RWPE2 (cell line): ENCODE data around the gene GFOD2.

Experiments used
- ATAC-seq: fragments of 200-7000 bp; cut with Tn5 transposase; 3 replicates; pipeline ENCODE4 v1.9.1; 2021; ENCODE audit warnings: low read depth
- DNase-seq: peaks from one replicate; pipeline ENCODE4 v3.0.0-alpha.2; 2020; ENCODE audit warnings: low spot score
- H3K27ac ChIP-seq: fragments of 450-650 bp; 2 replicates; pipeline ENCODE4 v1.5.1; 2017; ENCODE audit warnings: mild to moderate bottlenecking; ENCODE audit not compliant: poor library complexity, severe bottlenecking
- H3K27me3 ChIP-seq: fragments of 250-450 bp; sonication (Bioruptor Pico); 2 replicates; pipeline ENCODE4 v1.5.1; 2021; ENCODE audit warnings: mild to moderate bottlenecking, moderate library complexity; ENCODE audit not compliant: insufficient read depth, poor library complexity, severe bottlenecking
- H3K36me3 ChIP-seq: fragments of 250-450 bp; sonication (Bioruptor Pico); 2 replicates; pipeline ENCODE4 v1.5.1; 2020; ENCODE audit warnings: low read depth, mild to moderate bottlenecking, moderate library complexity
- H3K4me1 ChIP-seq: fragments of 250-450 bp; sonication (Bioruptor Pico); 2 replicates; pipeline ENCODE4 v1.5.1; 2021; ENCODE audit warnings: mild to moderate bottlenecking, moderate library complexity; ENCODE audit not compliant: insufficient read depth, poor library complexity, severe bottlenecking
- H3K4me3 ChIP-seq: fragments of 250-450 bp; sonication (Bioruptor Pico); 2 replicates; pipeline ENCODE4 v1.5.1; 2021; ENCODE audit warnings: mild to moderate bottlenecking, moderate library complexity; ENCODE audit not compliant: severe bottlenecking
- H3K9me3 ChIP-seq: fragments of 250-450 bp; sonication (Bioruptor Pico); 2 replicates; pipeline ENCODE4 v1.5.1; 2021; ENCODE audit warnings: mild to moderate bottlenecking, moderate library complexity; ENCODE audit not compliant: severe bottlenecking
- CTCF ChIP-seq: fragments of 450-650 bp; IDR thresholded peaks from one replicate; pipeline ENCODE4 v1.5.1; 2017; ENCODE audit warnings: mild to moderate bottlenecking, moderate library complexity; ENCODE audit not compliant: poor library complexity, severe bottlenecking

The GFOD2 gene

GRCh38 chr16:67661886-67662652, 57.0 kb downstream of the GFOD2 start:
- no peaks in the 10 kb centered on the region for H3K9me3 ChIP-seq
- ATAC-seq (no peak), DNase-seq (no peak)
- H3K36me3 ChIP-seq, result peaks cover 10% of the 10 kb centered on the region
- peaks cover 3% of the 10 kb centered on the region for H3K4me1 ChIP-seq
- TF ChIP-seq CTCF, result no peak
- no peaks in the 10 kb centered on the region for H3K27me3 ChIP-seq
- no peak overlapping the region for H3K4me3 ChIP-seq
- no peak overlapping the region for H3K27ac ChIP-seq

DNA sequence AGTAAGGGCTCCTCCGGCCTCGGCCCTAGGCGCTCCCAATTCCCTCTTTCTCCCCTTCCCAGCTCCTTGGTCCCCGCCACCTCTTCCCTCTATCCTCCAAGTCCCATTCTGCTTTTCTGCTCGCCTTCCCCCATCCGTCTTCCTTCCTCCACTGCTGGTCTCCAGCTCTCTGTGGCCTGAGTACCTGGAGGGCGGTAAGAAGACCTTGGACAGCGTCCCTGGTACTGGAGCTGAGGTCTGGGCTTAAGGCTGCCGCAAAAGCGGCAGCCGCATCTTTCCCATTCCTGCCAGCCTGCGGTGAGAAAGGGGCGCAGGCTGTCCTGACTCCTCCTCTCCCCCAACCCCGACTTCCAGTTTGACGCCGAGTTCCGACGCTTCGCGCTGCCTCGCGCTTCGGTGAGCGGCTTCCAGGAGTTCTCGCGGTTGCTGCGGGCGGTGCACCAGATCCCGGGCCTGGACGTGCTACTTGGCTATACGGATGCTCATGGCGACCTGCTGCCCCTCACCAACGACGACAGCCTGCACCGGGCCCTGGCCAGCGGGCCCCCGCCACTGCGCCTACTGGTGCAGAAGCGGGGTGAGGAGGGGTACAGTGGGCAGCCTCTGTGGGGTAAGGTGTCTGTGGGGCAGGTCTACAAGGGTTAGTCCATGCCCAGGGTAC, 57.9 kb downstream of the GFOD2 start:
- peaks cover 3% of the 10 kb centered on the region for H3K4me1 ChIP-seq
- ATAC-seq (peak; percentile 20), DNase-seq (no peak)
- H3K36me3 ChIP-seq, result peaks cover 10% of the 10 kb centered on the region
- peak overlapping the region; percentile 85 for H3K4me3 ChIP-seq
- no peak for TF ChIP-seq CTCF
- H3K9me3 ChIP-seq, result no peaks in the 10 kb centered on the region
- no peaks in the 10 kb centered on the region for H3K27me3 ChIP-seq
- peak overlapping the region; percentile 57 for H3K27ac ChIP-seq

GRCh38 chr16:67660564-67661028, 58.5 kb downstream of the GFOD2 start, which contains the start of gene PARD6A:
TSS of gene PARD6A (plus strand) at chr16:67660960. CDS start at chr16:67661039, 79 bp downstream.
- TF ChIP-seq CTCF, result no peak
- ATAC-seq, result peak; percentile 52

GRCh38 chr16:67659675-67660563, 59.2 kb downstream of the GFOD2 start, which contains the start of gene ACD:
TSS of gene ACD (minus strand) at chr16:67660260. CDS start at chr16:67660220, 40 bp downstream.
- Histone ChIP-seq H3K9me3 (no peaks in the 10 kb centered on the region), H3K27ac (peak within 1 kb of the TSS; percentile 57), H3K27me3 (peaks cover 5% of the 10 kb centered on the region), H3K4me3 (peak within 1 kb of the TSS; percentile 85), H3K4me1 (no peaks in the 10 kb centered on the region), H3K36me3 (peaks cover 10% of the 10 kb centered on the region)
- peak; percentile 88 for DNase-seq
- peak; percentile 64 for ATAC-seq
- TF ChIP-seq CTCF, result no peak

More at GRCh38 chr16:67660564-67661028, 58.5 kb downstream of the GFOD2 start, which contains the start of gene PARD6A:
- Histone ChIP-seq H3K36me3 (peaks cover 10% of the 10 kb centered on the region), H3K27ac (peak within 1 kb of the TSS; percentile 57), H3K4me1 (no peaks in the 10 kb centered on the region), H3K9me3 (no peaks in the 10 kb centered on the region), H3K4me3 (peak within 1 kb of the TSS; percentile 85), H3K27me3 (no peaks in the 10 kb centered on the region)
- DNase-seq, result peak; percentile 97
